ENCODE measurements around the gene HSPBP1.

The HSPBP1 gene

DNA sequence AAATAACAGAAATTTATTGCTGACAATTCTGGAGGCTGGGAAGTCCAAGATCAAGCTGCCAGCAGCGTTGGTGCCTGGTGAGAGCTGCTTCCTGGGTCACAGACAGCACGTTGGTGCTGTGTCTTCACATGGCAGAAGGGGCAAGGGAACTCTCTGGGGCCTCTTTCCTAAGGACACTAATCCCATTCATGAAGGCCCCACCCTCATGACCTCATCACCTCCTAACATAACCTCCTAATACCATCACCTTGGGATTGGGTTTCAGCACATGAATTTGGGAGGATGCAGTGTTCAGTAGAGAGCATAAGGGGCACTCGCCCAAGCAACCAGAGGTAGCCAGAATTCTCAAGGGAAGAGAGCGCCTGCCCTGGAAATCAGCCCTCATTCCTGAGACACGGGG is 29.5 kb upstream of the HSPBP1 start:
- Histone ChIP-seq H3K4me3 (ENCODE audit: low read length) (no peak overlapping the region), H3K4me2 (ENCODE audit: low read depth, low read length) (no peak overlapping the region), H4K20me1 (ENCODE audit: insufficient read depth, low read length) (no peaks in the 10 kb centered on the region), H3K79me2 (ENCODE audit: low read length) (peaks cover 5% of the 10 kb centered on the region; the same call in 1 of the 2 replicates), H3K27ac (ENCODE audit: low read length) (no peak overlapping the region; the same call in 1 of the 2 replicates), H3K9me3 (replicated peaks; ENCODE audit: insufficient read depth, low read length) (no peaks in the 10 kb centered on the region), H3F3A (ENCODE audit: insufficient read depth, low read length) (peaks cover 12% of the 10 kb centered on the region), H3K4me1 (ENCODE audit: low read length) (peaks cover 14% of the 10 kb centered on the region), H2AFZ (ENCODE audit: low read length) (no peak overlapping the region), H3K36me3 (replicated peaks; ENCODE audit: insufficient read depth, low read length) (no peaks in the 10 kb centered on the region), H3K9ac (ENCODE audit: low read length) (no peak overlapping the region), H3K27me3 (replicated peaks; ENCODE audit: insufficient read depth, low read length) (no peaks in the 10 kb centered on the region), H3K9me2 (replicated peaks; ENCODE audit: insufficient read depth, low read length) (no peaks in the 10 kb centered on the region)
- DNase-seq: no peak
- TF ChIP-seq EZH2phosphoT487 (IDR thresholded peaks at IDR 0.05; ENCODE audit: low read length) (no peak), EZH2 (optimal IDR thresholded peaks at IDR 0.05; ENCODE audit: low read depth, low read length) (no peak), CTCF (IDR thresholded peaks at IDR 0.05; ENCODE audit: low read length) (no peak)

GRCh38 chr19:55308281-55308680 is 28.4 kb upstream of the HSPBP1 start:
- H4K20me1 ChIP-seq (ENCODE audit: insufficient read depth, low read length): no peaks in the 10 kb centered on the region
- H3K4me2 ChIP-seq (ENCODE audit: low read depth, low read length): peak overlapping the region; percentile 73
- H3K9ac ChIP-seq (ENCODE audit: low read length): peak overlapping the region; percentile 80
- no peak for TF ChIP-seq EZH2phosphoT487 (IDR thresholded peaks at IDR 0.05; ENCODE audit: low read length)
- TF ChIP-seq CTCF (IDR thresholded peaks at IDR 0.05; ENCODE audit: low read length): no peak
- no peak for TF ChIP-seq EZH2 (optimal IDR thresholded peaks at IDR 0.05; ENCODE audit: low read depth, low read length)
- no peaks in the 10 kb centered on the region for H3K36me3 ChIP-seq (replicated peaks; ENCODE audit: insufficient read depth, low read length)
- peaks cover 5% of the 10 kb centered on the region; the same call in 1 of the 2 replicates for H3K79me2 ChIP-seq (ENCODE audit: low read length)
- no peaks in the 10 kb centered on the region for H3K9me3 ChIP-seq (replicated peaks; ENCODE audit: insufficient read depth, low read length)
- peak overlapping the region; percentile 53 for H3K4me3 ChIP-seq (ENCODE audit: low read length)
- DNase-seq: peak; percentile 87
- no peaks in the 10 kb centered on the region for H3K9me2 ChIP-seq (replicated peaks; ENCODE audit: insufficient read depth, low read length)
- H3K27me3 ChIP-seq (replicated peaks; ENCODE audit: insufficient read depth, low read length): no peaks in the 10 kb centered on the region
- peaks cover 12% of the 10 kb centered on the region for H3F3A ChIP-seq (ENCODE audit: insufficient read depth, low read length)
- H3K4me1 ChIP-seq (ENCODE audit: low read length): peaks cover 14% of the 10 kb centered on the region
- peak overlapping the region; percentile 91 for H3K27ac ChIP-seq (ENCODE audit: low read length)
- 0 out of 2 replicates have a peak overlapping the region, but pooled peaks have one; percentile 27 for H2AFZ ChIP-seq (ENCODE audit: low read length)

GRCh38 chr19:55306712-55307111 is 26.8 kb upstream of the HSPBP1 start:
- H3K4me3 ChIP-seq (ENCODE audit: low read length): no peak overlapping the region

More at GRCh38 chr19:55306712-55307111, 26.8 kb upstream of the HSPBP1 start:
- Histone ChIP-seq H3K4me1 (ENCODE audit: low read length) (peaks cover 14% of the 10 kb centered on the region), H3K9me2 (replicated peaks; ENCODE audit: insufficient read depth, low read length) (no peaks in the 10 kb centered on the region), H4K20me1 (ENCODE audit: insufficient read depth, low read length) (no peaks in the 10 kb centered on the region), H3F3A (ENCODE audit: insufficient read depth, low read length) (peaks cover 12% of the 10 kb centered on the region), H3K9me3 (replicated peaks; ENCODE audit: insufficient read depth, low read length) (no peaks in the 10 kb centered on the region), H3K9ac (ENCODE audit: low read length) (no peak overlapping the region), H3K4me2 (ENCODE audit: low read depth, low read length) (no peak overlapping the region), H3K36me3 (replicated peaks; ENCODE audit: insufficient read depth, low read length) (no peaks in the 10 kb centered on the region), H2AFZ (ENCODE audit: low read length) (no peak overlapping the region), H3K27ac (ENCODE audit: low read length) (peak overlapping the region; percentile 91; the same call in 1 of the 2 replicates), H3K27me3 (replicated peaks; ENCODE audit: insufficient read depth, low read length) (no peaks in the 10 kb centered on the region), H3K79me2 (ENCODE audit: low read length) (peaks cover 9% of the 10 kb centered on the region; the same call in 1 of the 2 replicates)
- no peak for DNase-seq
- TF ChIP-seq CTCF (IDR thresholded peaks at IDR 0.05; ENCODE audit: low read length): no peak
- no peak for TF ChIP-seq EZH2phosphoT487 (IDR thresholded peaks at IDR 0.05; ENCODE audit: low read length)
- no peak for TF ChIP-seq EZH2 (optimal IDR thresholded peaks at IDR 0.05; ENCODE audit: low read depth, low read length)

Data from MM.1S (cell line).